GM19468 (cell line): ENCODE results near the gene FGF19.

Source experiments
- ATAC-seq: cut with Tn5 transposase; IDR thresholded peaks from one replicate; pipeline ENCODE4 v1.9.1; 2021; ENCODE audit warnings: mild to moderate bottlenecking, moderate library complexity, moderate number of reproducible peaks; ENCODE audit not compliant: unreplicated experiment; ENCODE audit errors: extremely low read depth

Gene FGF19, protein sequence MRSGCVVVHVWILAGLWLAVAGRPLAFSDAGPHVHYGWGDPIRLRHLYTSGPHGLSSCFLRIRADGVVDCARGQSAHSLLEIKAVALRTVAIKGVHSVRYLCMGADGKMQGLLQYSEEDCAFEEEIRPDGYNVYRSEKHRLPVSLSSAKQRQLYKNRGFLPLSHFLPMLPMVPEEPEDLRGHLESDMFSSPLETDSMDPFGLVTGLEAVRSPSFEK

DNA sequence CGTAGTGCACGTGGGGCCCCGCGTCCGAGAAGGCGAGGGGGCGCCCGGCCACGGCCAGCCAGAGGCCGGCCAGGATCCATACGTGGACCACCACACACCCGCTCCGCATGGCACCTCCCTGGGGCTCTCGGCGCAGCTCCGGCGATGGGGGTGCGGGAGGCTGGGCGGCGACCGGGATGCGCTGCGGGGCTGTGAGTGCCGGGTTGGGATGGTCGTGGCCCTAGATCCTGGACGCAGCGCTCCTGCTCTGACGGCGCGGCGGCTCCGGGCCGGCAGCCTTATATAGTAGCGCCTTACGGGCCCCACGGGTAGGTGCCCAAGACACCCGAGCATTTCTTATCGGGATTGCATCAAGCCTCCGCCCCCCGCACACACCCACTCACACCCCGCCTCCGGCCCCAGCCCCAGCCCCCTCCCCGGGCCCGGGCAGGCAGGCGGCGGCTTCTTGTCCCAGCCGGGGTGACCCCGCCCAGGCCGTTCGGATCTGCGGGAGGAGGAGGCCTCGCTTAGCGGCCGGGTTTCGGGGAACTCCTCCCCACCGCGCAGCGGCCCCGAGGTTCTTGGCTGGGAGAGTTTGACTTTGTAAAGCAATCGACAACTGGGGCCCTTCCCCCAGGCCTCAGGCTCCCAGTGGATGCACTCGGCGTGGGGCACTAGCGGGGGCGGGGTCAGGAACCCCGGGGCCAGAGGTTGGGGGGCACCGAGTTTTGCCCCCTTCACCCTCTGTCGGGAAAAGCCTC lies at the start of gene FGF19:
FGF19 (minus strand) TSS at position 255 of the 740 bp plus-strand sequence; CDS start at position 109, 146 bp downstream.
- no peak for ATAC-seq

DNA sequence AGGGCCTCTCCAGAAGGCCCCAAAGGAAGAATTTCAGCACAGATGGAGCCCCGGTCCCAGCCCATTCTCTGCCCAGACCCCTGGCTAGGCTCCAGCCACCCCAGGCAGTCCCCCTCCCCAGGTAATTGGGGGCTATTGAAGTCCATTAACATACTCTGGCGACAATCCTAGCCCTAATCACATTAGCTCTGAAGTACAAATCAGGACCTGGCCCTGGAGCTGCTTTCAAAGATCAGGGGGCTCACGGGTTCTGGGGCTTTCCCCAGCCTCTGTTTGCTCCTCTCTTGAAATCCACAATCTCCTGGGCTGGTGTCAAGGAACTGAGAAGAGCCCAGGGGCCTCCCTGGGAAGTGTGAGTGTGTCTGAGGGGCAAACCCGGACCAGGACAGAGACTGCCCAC lies 49.1 kb upstream of the FGF19 start:
- no peak for ATAC-seq

DNA sequence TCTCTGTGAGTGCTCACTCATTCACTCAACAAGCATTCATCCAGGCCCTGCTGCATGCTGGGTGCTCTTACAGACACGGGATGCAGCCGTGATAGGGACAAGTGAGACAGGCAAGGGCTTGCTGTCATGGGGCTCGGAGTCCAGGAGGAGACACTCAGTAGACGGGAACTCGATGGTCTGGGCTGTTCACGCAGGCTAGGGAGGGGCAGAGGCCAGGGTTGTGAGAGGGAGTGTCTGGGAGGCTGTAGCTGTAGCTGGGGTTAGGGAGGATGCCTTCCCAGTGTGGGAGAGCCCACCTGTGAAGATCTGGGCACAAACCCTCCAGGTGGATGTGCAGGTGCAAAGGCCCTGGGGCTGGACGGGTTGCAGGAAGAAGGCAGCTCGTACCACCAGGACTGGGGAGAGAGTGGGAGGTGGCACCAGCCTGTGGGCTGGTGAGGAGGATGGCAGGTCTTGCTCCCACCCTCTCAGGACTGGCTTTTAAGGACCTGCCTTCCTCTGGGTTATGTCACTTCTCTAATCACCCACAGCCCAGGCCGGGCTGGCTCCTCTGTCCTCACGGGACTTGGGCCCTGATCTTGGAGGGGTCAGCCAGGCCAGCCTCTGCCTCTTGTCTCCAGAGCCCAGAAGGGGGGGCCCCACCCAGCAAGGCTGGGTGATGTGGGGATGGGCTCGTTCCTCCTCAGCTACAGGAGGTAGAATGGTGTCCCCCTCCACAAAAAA lies 47.2 kb upstream of the FGF19 start:
- no peak for ATAC-seq

DNA sequence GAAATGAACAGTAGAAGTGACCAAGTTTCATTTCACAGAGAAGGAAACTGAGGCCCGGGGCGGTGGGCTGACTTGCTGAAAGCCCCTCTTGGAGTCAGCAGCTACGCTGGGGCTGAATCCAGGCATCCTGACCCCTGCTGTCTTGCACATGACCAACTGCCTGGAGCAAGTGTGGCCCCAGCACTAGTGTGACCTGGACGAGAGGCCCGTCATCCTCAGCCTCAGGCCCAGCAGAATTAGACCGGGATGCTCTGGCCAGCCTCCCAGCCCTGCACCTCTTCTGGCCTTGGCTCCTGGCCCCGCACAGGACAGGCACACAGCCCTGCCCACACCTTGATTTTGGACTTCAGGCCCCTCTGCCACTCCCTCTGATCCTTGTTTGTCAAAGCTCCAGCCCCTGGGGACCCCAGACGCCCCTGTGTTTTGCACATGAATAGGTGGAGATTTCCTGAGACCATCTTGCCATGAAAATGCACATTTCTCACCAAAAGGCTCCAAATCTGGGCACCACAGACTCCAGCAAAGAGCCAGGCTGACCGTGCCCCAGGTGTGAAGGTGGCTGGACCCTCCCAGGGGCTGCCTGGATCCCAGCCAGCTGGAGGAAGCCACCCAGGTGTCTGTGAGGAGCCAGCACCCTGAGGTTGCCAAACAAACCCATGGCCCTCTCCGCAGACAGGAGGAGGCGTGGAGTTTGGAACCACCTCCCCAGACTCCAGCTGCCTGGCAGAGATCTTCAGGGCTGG lies 46.5 kb upstream of the FGF19 start:
- no peak for ATAC-seq

DNA sequence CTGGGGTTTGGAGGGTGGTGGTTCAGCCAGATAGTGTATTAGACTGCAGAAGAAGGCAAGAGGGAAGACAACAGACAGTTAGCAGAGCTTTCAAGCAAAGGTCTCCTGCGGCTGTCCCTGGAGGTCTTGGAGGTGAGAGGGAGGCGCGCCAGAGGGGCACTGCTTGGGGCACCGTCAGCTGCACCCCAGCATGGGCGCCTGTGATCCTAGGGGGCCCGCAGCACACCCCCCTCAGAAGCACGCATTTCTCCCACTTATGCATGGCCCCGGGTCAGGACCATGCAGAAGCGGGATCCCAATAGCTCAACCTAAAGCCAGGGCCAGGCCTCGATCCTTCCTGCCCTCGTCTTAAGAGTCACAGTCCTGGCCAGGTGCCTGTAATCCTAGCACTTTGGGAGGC lies 44.8 kb upstream of the FGF19 start:
- ATAC-seq = no peak

DNA sequence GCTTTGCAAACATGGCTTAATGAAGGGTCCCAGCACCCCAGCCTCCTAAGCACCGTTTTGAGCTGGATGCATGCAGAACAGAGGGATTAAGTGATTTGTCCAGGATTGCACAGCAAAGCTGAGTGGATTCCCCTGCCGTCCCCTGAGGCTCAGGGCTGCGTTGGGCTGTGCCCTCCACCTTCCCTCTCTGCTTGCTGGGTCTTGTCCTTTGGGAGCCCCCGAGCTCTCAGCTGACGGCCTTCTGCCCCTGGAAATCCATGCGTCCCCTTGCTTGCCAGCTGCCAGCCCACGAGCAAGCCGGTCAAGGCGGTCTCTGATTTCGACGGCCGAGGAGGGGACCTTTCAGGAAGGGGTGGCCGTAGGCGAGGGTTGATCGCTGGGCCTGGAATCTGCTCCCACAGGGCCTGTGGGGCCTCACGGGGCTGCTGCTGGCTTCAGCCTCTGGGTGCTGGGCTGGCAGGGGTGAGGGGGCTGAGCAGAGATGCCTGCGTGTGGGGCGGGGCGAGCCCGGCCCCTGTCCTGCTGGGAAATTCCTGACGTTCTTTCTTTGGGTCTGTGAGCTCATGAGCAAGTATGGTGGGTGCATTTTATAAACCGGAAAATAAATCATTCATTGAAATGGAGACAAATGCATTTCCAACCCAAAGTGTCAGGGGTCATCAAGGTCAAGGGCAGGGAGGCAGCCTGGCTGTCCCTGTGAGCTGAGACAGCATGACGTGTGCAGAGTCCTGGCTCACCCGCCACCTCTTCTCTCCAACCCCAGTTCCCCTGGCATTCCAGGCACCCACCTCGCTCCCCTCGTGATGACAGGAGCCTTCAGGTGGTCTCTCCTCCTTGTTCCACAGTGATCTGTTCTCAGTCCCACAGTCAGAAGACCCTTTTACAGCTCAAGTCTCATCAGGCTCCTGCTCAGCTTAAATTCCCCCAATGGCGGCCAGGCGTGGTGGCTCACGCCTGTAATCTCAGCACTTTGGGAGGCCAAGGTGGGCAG lies 43.2 kb upstream of the FGF19 start:
- ATAC-seq = no peak

DNA sequence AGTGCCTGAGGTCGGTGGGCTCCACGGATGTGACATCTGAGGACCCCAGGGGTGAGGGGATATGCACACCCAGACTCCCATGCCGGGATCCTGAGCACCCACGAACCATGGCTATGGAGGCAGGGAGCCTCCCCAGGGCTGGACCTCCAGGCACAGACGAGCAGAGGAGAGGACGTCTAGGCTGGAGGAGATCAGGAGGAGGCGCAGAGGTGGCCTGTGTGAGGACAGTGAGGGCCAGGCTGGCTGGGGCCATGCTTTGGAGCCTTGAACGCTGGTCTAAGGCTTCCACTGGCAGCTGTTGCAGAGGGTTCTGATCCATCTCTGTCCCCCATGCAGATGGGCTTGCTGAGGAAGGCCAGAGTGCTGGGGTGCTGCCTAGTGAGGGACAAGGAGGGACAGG lies 42.3 kb upstream of the FGF19 start:
- ATAC-seq = no peak

DNA sequence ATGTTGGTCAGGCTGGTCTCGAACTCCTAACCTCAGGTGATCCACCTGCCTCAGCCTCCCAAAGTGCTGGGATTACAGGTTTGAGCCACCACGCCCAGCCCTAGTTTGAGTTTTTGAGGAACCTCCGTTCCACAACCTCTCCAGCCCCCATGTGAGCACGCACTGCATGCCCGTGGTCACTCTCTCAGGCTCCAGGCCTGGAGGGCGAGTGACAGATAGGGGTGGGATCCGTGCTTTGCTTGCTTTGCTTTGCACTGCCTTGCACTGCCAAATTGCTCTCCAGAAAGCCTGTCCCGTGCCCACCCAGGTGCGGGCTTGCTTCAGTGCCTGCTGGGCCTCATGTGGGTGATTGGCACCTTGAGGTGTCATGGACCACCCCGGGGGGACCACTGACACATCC lies 41.4 kb upstream of the FGF19 start:
- no peak for ATAC-seq

DNA sequence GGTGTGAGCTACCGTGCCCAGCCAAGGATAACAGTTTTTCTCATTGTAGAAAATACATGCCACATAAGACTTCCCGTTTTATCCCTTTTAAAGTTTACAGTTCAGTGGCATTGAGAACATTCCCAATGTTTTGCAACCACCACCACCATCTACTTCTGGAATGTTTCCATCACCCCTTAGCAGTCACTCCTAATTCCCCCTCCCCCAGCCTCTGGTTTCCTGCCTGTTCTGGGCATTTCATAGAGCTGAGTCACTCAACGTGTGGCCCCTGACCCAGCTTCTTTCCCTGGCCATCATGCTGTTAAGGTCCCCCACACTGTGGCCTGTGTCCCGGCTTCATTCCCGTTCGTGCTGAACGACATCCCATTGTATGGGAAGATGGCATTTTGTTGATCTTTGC lies 40.6 kb upstream of the FGF19 start:
- ATAC-seq = no peak

DNA sequence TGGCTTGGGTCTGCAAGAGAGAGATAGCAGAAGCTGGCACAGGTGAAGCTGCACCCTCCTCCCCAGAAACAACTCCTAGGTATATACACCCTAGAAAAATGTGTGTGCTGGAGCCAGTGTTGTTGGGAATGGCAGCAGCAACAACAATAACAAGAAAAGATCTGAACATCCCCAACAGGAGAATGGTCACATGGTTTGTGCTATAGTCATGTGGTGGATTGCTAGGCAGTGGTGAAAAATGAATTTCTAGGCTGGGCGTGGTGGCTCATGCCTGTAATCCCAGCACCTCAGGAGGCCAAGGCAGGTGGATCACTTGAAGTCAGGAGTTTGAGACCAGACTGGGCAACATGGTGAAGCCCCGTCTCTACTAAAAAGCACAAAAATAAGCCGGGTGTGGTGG lies 31.0 kb upstream of the FGF19 start:
- no peak for ATAC-seq

DNA sequence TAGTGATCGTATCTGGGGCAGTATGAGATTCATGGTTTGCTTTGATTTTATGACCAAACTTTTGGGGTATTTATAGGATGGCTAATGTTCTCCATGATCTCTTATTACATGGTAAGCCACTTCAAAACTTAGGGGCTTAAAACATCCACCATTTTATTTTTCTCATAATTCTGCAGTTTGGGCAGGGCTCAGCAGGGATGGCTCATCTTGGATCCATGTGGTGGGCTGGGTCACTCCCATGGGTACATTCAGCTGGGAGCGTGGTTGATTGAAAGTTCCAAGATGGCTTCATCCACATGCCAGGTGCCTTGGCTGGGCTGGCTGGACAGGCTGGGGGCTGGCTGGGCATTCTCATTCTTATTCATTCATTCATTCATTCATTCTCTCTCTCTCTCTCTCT lies 30.5 kb upstream of the FGF19 start:
- ATAC-seq = no peak

DNA sequence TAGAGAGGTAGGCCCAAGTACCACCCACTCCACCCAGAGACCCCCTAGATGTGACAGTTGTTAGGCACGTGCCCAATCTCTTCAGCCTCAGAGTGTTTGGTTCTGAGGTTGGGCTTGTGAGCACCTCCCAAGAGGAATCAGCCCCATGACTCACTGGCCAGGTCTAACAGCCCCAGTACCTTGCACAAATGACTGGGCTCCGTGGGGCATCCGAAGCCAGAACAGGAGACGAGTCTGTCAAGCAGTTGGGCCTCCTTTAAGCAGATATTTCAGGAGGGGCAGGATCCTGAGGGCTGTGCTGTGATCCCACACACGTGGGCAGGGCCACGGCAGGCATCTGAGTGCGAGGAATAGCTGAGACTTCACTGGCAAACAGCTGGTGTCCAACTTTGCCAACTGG lies 29.1 kb upstream of the FGF19 start:
- ATAC-seq = no peak

DNA sequence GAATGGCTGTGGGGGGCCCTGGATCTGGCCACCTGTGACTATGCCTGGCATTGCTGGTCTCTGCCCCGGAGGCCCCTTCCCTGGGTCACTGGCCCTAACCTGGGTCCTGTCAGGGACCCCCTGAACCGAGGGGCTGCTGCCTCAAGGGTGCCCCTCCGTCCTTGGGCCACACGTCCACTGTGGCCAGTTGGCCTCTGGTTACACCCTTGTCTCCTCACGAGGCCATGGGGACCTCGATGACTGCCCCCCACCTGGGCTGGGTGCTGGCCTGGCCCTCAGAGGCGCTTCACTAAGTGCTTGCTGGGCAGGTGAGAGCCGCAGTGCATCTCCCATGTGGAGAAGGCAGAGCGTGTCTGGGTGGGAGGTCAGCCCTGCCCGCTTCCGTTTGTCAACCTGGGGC lies 27.3 kb upstream of the FGF19 start:
- ATAC-seq = no peak

DNA sequence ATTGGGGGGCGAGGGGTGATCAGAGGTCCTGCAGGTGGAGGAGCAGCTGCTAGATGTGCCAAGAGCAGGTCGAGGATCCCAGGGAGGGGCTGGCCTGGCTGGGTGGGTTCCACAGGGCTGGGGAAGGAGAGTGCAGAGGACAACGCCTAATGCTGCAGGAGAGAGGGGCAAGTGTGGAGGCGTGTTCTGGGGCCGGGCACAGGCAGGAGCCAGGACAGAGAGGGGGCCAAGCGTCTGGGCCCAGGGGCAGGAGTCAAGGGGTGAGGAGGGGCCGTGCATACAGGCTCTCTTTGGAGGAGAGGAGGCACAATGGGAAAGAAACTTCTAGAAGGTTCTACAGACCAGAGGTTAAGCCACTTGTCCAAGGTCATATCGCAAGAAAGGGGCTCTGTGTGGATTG lies 26.7 kb upstream of the FGF19 start:
- ATAC-seq = no peak

DNA sequence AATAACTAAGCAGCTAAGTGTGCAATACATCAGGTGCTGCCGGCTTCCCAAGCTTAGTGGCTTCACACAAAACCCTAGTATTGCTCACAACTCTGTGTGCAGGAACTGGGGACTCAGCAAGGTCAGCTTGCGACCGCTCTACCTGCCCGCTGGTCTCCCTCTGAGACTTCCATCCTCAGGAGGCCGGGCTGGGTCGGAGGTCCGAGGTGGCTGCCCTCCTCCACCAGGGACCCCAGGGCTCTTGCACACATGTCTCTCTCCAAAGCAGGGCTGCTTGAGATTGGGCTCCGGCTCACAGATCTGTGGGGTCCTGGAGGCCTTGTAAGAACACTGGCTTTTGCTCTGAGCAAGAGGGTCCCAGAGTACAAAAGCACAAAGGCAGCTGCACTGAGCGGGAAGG lies 25.4 kb upstream of the FGF19 start:
- ATAC-seq = no peak

DNA sequence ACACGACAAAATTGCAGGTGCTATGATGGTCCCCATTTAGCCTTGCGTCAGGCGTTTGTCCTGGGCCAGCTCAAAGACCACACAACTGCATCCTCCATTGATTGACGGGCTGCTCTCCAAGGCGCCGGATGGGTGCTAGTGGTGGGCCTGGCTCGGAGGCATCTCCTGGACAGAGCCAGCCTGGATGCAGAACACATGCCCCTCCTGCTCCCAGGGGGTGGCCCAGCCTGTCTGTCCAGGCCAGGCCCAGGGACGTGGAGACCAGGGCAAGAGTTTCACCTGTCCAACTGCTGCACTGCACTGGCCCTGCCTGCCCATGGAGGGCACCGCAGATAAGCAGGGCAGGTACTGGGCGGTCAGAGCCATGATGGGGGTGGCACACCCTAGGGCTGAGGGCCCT lies 23.4 kb upstream of the FGF19 start:
- ATAC-seq = no peak

DNA sequence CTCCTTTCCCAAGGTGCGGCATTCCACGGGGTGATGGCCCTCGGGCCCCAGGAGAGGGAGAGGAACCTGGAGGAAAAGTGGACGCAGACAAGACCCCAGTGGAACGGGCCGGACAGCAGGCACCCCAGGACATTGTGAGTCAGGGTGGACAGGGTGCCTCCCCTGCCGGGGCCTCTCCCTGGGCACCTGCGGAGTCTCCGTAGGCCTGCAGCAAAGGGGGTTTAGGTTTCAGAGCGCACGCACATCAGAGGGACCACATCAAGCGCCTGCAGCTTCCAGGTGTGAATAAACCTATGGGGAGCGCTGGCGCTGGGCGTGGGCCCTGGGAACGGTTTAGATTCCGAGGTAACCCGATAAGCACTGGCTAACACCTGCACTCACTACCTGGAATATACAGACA lies 22.7 kb upstream of the FGF19 start:
- no peak for ATAC-seq

DNA sequence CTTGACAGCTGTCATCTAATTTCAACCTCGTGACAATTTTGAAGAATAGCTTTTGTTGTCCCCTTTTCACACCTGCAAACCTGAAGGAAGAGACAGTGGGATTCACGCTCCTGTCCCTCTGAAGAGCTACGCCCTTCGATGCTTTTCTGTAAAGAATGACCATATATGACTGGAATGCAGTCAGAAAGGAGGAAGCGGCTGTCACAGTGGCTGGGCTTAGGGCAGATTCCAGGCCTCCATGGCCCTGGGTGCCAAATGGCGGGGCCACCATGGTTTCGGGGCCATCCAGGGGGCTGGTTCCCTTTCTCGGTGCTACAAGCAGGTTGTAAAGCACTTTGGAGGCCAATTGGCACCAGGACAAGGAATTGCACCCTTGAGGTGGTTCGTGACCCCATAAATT lies 22.2 kb upstream of the FGF19 start:
- no peak for ATAC-seq

DNA sequence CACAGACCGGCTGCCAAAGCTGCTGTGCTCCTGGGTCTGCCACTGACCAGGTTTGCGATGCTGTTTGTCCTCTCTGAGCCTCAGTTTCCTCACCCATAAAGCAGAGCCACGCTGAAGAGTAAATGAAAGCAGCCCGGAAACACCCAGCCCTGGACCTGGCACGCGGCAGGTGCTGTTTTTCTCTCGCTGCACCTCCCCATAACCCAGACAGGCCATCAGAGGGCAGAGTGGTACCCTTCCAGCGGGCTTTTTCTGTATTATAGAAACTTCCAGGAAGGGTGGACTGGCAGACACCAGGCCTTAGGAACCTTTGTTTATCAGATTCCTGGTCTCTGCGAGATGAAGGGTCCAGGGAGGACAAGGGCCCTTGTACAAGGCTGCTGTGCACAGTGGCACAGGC lies 17.9 kb upstream of the FGF19 start:
- ATAC-seq = no peak

DNA sequence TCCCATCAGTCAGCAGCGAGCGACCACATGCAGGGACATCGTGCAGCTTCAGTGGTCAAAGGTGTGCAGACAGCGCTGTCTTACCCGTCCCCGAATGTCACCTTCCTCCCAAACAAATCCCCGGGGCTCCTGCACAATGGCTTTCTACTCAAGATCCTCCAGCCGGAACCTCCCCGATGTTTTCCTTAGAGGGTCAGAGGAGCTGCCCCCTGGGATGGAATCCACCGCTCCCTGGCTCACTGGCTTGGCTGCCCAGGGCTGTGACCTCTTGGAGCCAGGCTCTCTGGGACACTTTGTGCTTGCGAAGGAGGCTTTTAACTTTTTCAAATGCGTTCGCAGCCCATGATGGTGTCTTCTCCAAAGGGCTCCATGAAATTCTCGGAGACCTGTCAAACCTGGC lies 17.3 kb upstream of the FGF19 start:
- no peak for ATAC-seq
